A673 (cell line): Measurements from ENCODE around the gene CDO1. TPM values are rescaled to one million over a fixed set of nuclear protein-coding genes. Genes with fewer than 3 reads are reported as not detected.

Experiments used
- BruUV-seq: library from RNA; stranded (reverse); fragments of 400-500 nt; replicated peaks from 2 replicates; lab custom pipeline; 2021; lab: Mats Ljungman, UMichigan
- CTCF ChIA-PET: fragments of 300-600 bp; sonication (Branson Sonifier 250); formaldehyde crosslinking; loops from one replicate; lab custom pipeline; 2022; ENCODE audit warnings: antibody characterized with exemption; lab: Charles Lee
- POLR2A ChIA-PET: fragments of 300-600 bp; sonication (Branson Sonifier 250); formaldehyde crosslinking; loops from one replicate; lab custom pipeline; 2022; ENCODE audit warnings: antibody characterized with exemption; ENCODE audit not compliant: low non-redundant PET; lab: Charles Lee
- DNase-seq: peaks from one replicate; pipeline ENCODE4 v3.0.0-alpha.2; 2015; ENCODE audit warnings: low spot score
- H3K27ac ChIP-seq: fragments of 200-600 bp; sonication (generic); 2 replicates; pipeline ENCODE4 v1.5.1; 2016; ENCODE audit warnings: mixed run types, low read depth, mild to moderate bottlenecking, mixed read lengths, antibody characterized with exemption, low read length; ENCODE audit not compliant: poor library complexity, severe bottlenecking
- H3K27me3 ChIP-seq: fragments of 200-600 bp; sonication (generic); replicated peaks from 2 replicates; pipeline ENCODE4 v1.6.1; 2017; ENCODE audit warnings: mixed run types, low read depth, mild to moderate bottlenecking, mixed read lengths, antibody characterized with exemption, low read length; ENCODE audit not compliant: insufficient read depth, poor library complexity
- H3K36me3 ChIP-seq: fragments of 200-600 bp; sonication (generic); 2 replicates; pipeline ENCODE4 v1.6.1; 2016; ENCODE audit warnings: mixed run types, mild to moderate bottlenecking, mixed read lengths, antibody characterized with exemption, low read length; ENCODE audit not compliant: insufficient read depth, poor library complexity, severe bottlenecking
- H3K4me1 ChIP-seq: fragments of 200-600 bp; sonication (generic); 2 replicates; pipeline ENCODE4 v1.6.1; 2017; ENCODE audit warnings: mixed run types, mild to moderate bottlenecking, mixed read lengths, antibody characterized with exemption, low read length; ENCODE audit not compliant: insufficient read depth, poor library complexity, severe bottlenecking
- H3K4me3 ChIP-seq: fragments of 200-600 bp; sonication (generic); 2 replicates; pipeline ENCODE4 v1.5.1; 2016; ENCODE audit warnings: low read depth, mixed run types, mild to moderate bottlenecking, mixed read lengths, low read length; ENCODE audit not compliant: poor library complexity, severe bottlenecking
- H3K9me3 ChIP-seq: fragments of 200-600 bp; sonication (generic); 2 replicates; pipeline ENCODE4 v1.6.1; 2016; ENCODE audit warnings: mixed run types, low read depth, mild to moderate bottlenecking, mixed read lengths, antibody characterized with exemption, low read length; ENCODE audit not compliant: poor library complexity, severe bottlenecking
- CTCF ChIP-seq: fragments of 300-800, 200-600 bp; sonication (generic); conservative IDR thresholded peaks from 2 replicates; pipeline ENCODE4 v1.5.1; 2017; ENCODE audit warnings: low read depth, mild to moderate bottlenecking, antibody characterized with exemption, low read length, moderate library complexity, mixed read lengths
- EZH2 ChIP-seq: fragments of 200-600 bp; sonication (generic); IDR thresholded peaks from 2 replicates; pipeline ENCODE4 v1.6.1; 2017; ENCODE audit warnings: borderline replicate concordance, low read depth, mild to moderate bottlenecking, mixed read lengths, antibody characterized with exemption, low read length; ENCODE audit not compliant: poor library complexity, severe bottlenecking
- intact Hi-C: fragments of 100-400 bp; cut with micrococcal nuclease; formaldehyde crosslinking; loops from one replicate; pipeline ENCODE4 v1.10.0; 2022; ENCODE audit not compliant: unreplicated experiment
- total RNA-seq: library from RNA; stranded (reverse); gene quantifications from 2 replicates; pipeline ENCODE4 v1.2.3, GENCODE V29; 2021

The CDO1 gene
- total RNA-seq, 1 experiment from 2014 or later, result 1.5 TPM

DNA sequence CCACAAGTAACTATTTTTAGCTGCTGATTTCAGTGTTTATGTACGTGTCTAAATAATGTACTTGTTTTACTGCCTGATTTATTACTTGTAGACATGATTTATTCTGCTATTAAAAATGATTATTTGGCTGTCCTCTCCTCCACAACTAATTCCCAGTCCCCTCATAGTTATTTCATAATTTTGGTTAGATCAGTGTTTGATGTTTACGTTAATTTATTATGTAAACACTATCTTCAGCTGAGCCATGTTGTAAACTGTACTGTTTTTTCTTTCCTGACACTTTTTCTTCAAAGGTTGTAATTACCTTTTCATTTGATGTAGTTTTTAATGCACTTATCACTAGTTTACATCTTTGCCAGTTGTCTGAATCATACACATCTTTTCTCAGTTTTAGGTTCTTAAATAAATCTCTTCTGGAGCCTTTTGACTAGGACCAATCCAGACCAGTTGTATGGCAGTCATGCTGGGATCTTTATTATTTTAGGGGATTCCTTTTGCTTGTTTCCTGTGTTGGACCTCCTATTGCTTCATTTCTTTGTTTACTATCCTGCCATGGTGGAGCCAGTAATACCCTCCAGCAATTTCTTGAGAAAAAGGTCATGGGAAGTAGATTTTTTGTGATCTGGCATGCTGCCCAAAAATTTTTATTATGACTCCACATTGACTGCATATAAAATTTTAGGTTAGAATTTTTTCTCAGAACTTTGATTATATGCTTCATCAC lies 41.3 kb upstream of the CDO1 start:
- intact Hi-C loops, result no loop called here
- POLR2A ChIA-PET, result interaction anchor here (0.6 kb wide), 1 partner anchor 17 kb away, joined by 3 read pairs; the partner anchor contains the start of gene ATG12
- peak; percentile 89 for DNase-seq
- TF ChIP-seq CTCF (no peak), EZH2 (no peak)
- H3K4me3 ChIP-seq, result no peak overlapping the region
- BruUV-seq, result no TSS peak
- H3K36me3 ChIP-seq, result no peaks in the 10 kb centered on the region
- H3K4me1 ChIP-seq, result peaks cover 32% of the 10 kb centered on the region
- CTCF ChIA-PET, result no interaction called here
- no peaks in the 10 kb centered on the region for H3K9me3 ChIP-seq
- H3K27ac ChIP-seq, result peak overlapping the region; percentile 17
- H3K27me3 ChIP-seq, result no peaks in the 10 kb centered on the region

DNA sequence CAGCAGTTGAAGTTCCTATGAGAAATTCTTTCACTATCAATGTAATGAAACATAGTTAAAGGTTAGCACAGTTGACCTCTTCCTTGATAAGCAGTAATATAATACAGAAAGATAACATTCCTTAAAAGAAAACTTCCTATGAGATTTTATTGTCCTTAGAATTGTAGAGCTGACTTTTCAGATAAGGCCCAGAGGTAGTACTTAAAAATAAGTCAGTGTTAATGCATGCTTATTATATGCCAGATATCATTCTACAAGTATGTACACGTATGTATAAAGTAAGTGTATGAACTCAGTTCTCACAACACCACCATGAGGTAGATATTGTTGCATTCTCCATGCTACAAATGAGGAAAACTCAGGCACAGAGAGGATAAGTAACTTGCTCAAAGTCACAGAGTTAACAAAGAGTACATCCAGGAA lies 40.6 kb upstream of the CDO1 start:
- POLR2A ChIA-PET, result no interaction called here
- Histone ChIP-seq H3K27ac (peak overlapping the region; percentile 17), H3K4me3 (no peak overlapping the region), H3K36me3 (no peaks in the 10 kb centered on the region), H3K4me1 (peaks cover 32% of the 10 kb centered on the region), H3K27me3 (no peaks in the 10 kb centered on the region), H3K9me3 (no peaks in the 10 kb centered on the region)
- no peak for DNase-seq
- no TSS peak for BruUV-seq
- TF ChIP-seq CTCF, result no peak
- no peak for TF ChIP-seq EZH2
- intact Hi-C loops, result no loop called here
- CTCF ChIA-PET, result no interaction called here

- DNase-seq, result no peak
Measured at GRCh38 chr5:115855959-115856358, 39.5 kb upstream of the CDO1 start.

More at GRCh38 chr5:115855959-115856358, 39.5 kb upstream of the CDO1 start:
- no peaks in the 10 kb centered on the region for H3K27me3 ChIP-seq
- CTCF ChIA-PET, result no interaction called here
- peaks cover 28% of the 10 kb centered on the region for H3K4me1 ChIP-seq
- no peak overlapping the region for H3K4me3 ChIP-seq
- no peak overlapping the region for H3K27ac ChIP-seq
- H3K36me3 ChIP-seq, result no peaks in the 10 kb centered on the region
- TF ChIP-seq EZH2 (no peak), CTCF (no peak)
- POLR2A ChIA-PET, result no interaction called here
- H3K9me3 ChIP-seq, result no peaks in the 10 kb centered on the region
- intact Hi-C loops, result no loop called here
- no TSS peak for BruUV-seq
